ENCODE data around the gene TOX2. TPM values are rescaled to one million over a fixed set of nuclear protein-coding genes. Genes with fewer than 3 reads are reported as not detected.

TOX2 gene
- polyA plus RNA-seq, 3 donors = 0.39 to 0.56 (median 0.47) TPM

DNA sequence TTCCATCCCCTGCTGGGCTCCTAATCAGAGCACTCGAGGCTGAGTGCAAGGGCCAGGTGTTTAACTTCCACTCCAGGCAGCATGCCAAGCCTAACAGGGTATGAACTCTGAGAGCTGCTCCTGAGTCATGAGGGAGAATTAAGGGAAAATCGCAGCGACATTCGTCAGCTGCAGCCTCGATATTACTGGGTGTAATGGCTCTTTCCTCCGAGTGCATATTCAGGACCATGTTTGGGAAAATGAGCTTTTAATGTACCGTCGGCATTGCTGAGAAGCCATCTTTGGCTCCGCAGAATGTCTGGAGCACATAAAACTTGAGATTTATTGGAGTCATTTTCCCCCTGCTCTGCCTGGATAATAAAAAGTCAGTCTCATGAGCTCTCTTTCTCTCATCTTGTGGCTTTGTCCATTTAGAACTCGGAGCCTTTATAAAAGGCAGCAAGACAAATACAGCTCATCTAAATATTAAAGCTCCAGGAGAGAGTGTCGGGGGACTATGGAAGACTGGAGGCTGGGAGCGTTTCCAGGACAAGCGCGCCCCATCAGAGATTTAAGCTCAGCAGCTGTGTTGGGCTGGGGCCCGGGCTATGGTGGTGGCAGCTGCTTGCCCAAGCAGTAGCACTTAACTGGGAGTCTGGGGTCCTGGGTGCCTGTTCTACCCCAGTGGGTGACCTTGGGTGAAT is 103.7 kb downstream of the TOX2 start:
- H3K9me3 ChIP-seq (replicated peaks in 1 of 2; ENCODE audit: control insufficient read depth in 1 of 2, insufficient read depth in 1 of 2, low read length in 2 of 2) = no peaks in the 10 kb centered on the region
- H3K36me3 ChIP-seq (replicated peaks in 1 of 2; ENCODE audit: control insufficient read depth in 1 of 2, insufficient read depth in 2 of 2, low read length in 2 of 2) = no peaks in the 10 kb centered on the region
- H3K79me2 ChIP-seq (ENCODE audit: insufficient read depth, low read length) = no peaks in the 10 kb centered on the region
- H3K36me3 Mint-ChIP-seq = no peaks in the 10 kb centered on the region
- H3K4me3 ChIP-seq (replicated peaks in 1 of 3; ENCODE audit: low read depth in 2 of 3, low read length in 3 of 3) = no peak overlapping the region
- peaks cover 13 to 48% (median 37%) of the 10 kb centered on the region in 3 donors for H3K27me3 Mint-ChIP-seq (ENCODE audit: low read depth in 3 of 3)
- H3K9me3 Mint-ChIP-seq = peaks cover 0 to 2% (median 0%) of the 10 kb centered on the region in 7 donors
- intact Hi-C loops (cut with micrococcal nuclease) = no loop called here
- no peak overlapping the region for H2AFZ ChIP-seq (ENCODE audit: insufficient read depth, low read depth, low read length, poor library complexity, severe bottlenecking)
- peaks cover 4 to 8% of the 10 kb centered on the region in 2 donors for H3K4me1 ChIP-seq (ENCODE audit: control insufficient read depth in 1 of 2, insufficient read depth in 2 of 2, low read length in 2 of 2)
- H3K27ac Mint-ChIP-seq = no peak overlapping the region
- H3K27ac ChIP-seq (ENCODE audit: low read depth in 1 of 2, low read length in 2 of 2) = no peak overlapping the region
- no peak overlapping the region for H3K4me3 Mint-ChIP-seq
- no peak for DNase-seq
- peaks cover 0 to 45% of the 10 kb centered on the region in 2 donors for H3K27me3 ChIP-seq (ENCODE audit: control insufficient read depth in 2 of 2, insufficient read depth in 2 of 2, low read length in 2 of 2)
- no peak overlapping the region for H3K9ac ChIP-seq (ENCODE audit: insufficient read depth, low read length, poor library complexity, severe bottlenecking)
- no peak overlapping the region for H3K4me2 ChIP-seq (replicated peaks; ENCODE audit: extremely low read depth, low read length, poor library complexity, severe bottlenecking)
- no peak for TF ChIP-seq CTCF (IDR thresholded peaks at IDR 0.05)
- WGBS (ENCODE audit: insufficient coverage) = 82% methylated on average over 12 of the region's 15 CpGs
- peaks cover 9% of the 10 kb centered on the region for H3K4me1 Mint-ChIP-seq
- H4K20me1 ChIP-seq (ENCODE audit: insufficient read depth, low read length) = no peaks in the 10 kb centered on the region

GRCh38 chr20:44018942-44019637 is 104.4 kb downstream of the TOX2 start:
- Histone ChIP-seq H3K4me2 (replicated peaks; ENCODE audit: extremely low read depth, low read length, poor library complexity, severe bottlenecking) (no peak overlapping the region), H3K4me1 (ENCODE audit: control insufficient read depth in 1 of 2, insufficient read depth in 2 of 2, low read length in 2 of 2) (peaks cover 4 to 8% of the 10 kb centered on the region in 2 donors), H3K36me3 (replicated peaks in 1 of 2; ENCODE audit: control insufficient read depth in 1 of 2, insufficient read depth in 2 of 2, low read length in 2 of 2) (no peaks in the 10 kb centered on the region), H3K79me2 (ENCODE audit: insufficient read depth, low read length) (no peaks in the 10 kb centered on the region), H3K4me3 (replicated peaks in 1 of 3; ENCODE audit: low read depth in 2 of 3, low read length in 3 of 3) (no peak overlapping the region), H4K20me1 (ENCODE audit: insufficient read depth, low read length) (no peaks in the 10 kb centered on the region), H3K9ac (ENCODE audit: insufficient read depth, low read length, poor library complexity, severe bottlenecking) (no peak overlapping the region), H3K27me3 (ENCODE audit: control insufficient read depth in 2 of 2, insufficient read depth in 2 of 2, low read length in 2 of 2) (peaks cover 0 to 46% of the 10 kb centered on the region in 2 donors), H3K27ac (ENCODE audit: low read depth in 1 of 2, low read length in 2 of 2) (no peak overlapping the region), H3K9me3 (replicated peaks in 1 of 2; ENCODE audit: control insufficient read depth in 1 of 2, insufficient read depth in 1 of 2, low read length in 2 of 2) (no peaks in the 10 kb centered on the region), H2AFZ (ENCODE audit: insufficient read depth, low read depth, low read length, poor library complexity, severe bottlenecking) (no peak overlapping the region)
- peaks cover 12 to 49% (median 40%) of the 10 kb centered on the region in 3 donors for H3K27me3 Mint-ChIP-seq (ENCODE audit: low read depth in 3 of 3)
- no peak for TF ChIP-seq CTCF (IDR thresholded peaks at IDR 0.05)
- peaks cover 9% of the 10 kb centered on the region for H3K4me1 Mint-ChIP-seq
- peak overlapping the region in 1 of 2 donors; percentile 7 for H3K4me3 Mint-ChIP-seq
- H3K27ac Mint-ChIP-seq = peak overlapping the region in 2 of 7 donors; percentile 8 to 19
- DNase-seq = no peak
- intact Hi-C loops (cut with micrococcal nuclease) = no loop called here
- peaks cover 0 to 2% (median 0%) of the 10 kb centered on the region in 7 donors for H3K9me3 Mint-ChIP-seq
- 92% methylated on average over 2 of the region's 2 CpGs for WGBS (ENCODE audit: insufficient coverage)
- H3K36me3 Mint-ChIP-seq = no peaks in the 10 kb centered on the region
